AG04449 (cell line): ENCODE data around the gene C2orf81.

Source experiments
- CTCF ChIA-PET: fragments of 350-600 bp; formaldehyde crosslinking; extraction: SDS; loops from one replicate; lab custom pipeline; 2021; ENCODE audit warnings: antibody characterized with exemption; lab: Yijun Ruan, JAX
- POLR2A ChIA-PET: fragments of 400-600, 350-600 bp; formaldehyde crosslinking; extraction: SDS; loops from one replicate; lab custom pipeline; 2020; ENCODE audit warnings: antibody characterized with exemption, inconsistent platforms; lab: Yijun Ruan, JAX
- DNase-seq: peaks from one replicate; pipeline ENCODE4 v3.0.0-alpha.2; 2010; ENCODE audit warnings: low read depth, low spot score
- H3K4me3 ChIP-seq: 2 replicates; pipeline ENCODE4 v1.5.1; 2011; ENCODE audit warnings: low read depth, mild to moderate bottlenecking, control low read depth, low read length
- TF ChIP-seq, protein P1 (sequence below): IDR thresholded peaks from one replicate; pipeline ENCODE4 v1.5.1; 2011; ENCODE audit warnings: mild to moderate bottlenecking, moderate library complexity, low read length, control low read depth, inconsistent platforms; ENCODE audit not compliant: insufficient read depth; ENCODE audit errors: missing control alignments

C2orf81 gene

DNA sequence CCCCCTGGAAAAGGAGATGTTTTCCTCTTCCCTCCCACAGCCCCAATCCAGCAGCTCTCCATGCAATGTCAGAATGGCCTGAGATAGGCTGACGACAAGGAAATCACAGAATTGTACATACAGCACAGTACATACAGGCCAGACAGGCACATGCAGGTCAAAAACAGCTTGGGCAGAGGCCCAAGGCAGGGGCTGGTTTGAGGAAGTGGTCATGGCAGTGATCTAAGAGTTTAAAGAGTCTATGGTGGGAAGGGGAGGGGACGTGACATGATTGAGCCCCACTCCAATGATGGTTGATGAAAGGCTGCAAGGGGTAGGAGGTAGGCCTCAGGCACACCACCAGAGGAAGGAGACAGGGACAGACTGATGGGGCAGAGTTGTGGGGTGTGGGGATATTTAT, 45.6 kb downstream of the C2orf81 start:
- POLR2A ChIA-PET: no interaction called here
- CTCF ChIA-PET: interaction anchor here (1.0 to 6.7 kb wide), 3 partner anchors 10 to 41 kb away, joined by 3 to 51 read pairs (median 27); no protein-coding TSS in a partner anchor
- TF ChIP-seq, protein P1, sequence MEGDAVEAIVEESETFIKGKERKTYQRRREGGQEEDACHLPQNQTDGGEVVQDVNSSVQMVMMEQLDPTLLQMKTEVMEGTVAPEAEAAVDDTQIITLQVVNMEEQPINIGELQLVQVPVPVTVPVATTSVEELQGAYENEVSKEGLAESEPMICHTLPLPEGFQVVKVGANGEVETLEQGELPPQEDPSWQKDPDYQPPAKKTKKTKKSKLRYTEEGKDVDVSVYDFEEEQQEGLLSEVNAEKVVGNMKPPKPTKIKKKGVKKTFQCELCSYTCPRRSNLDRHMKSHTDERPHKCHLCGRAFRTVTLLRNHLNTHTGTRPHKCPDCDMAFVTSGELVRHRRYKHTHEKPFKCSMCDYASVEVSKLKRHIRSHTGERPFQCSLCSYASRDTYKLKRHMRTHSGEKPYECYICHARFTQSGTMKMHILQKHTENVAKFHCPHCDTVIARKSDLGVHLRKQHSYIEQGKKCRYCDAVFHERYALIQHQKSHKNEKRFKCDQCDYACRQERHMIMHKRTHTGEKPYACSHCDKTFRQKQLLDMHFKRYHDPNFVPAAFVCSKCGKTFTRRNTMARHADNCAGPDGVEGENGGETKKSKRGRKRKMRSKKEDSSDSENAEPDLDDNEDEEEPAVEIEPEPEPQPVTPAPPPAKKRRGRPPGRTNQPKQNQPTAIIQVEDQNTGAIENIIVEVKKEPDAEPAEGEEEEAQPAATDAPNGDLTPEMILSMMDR: no peak
- no peak overlapping the region for H3K4me3 ChIP-seq
- no peak for DNase-seq

DNA sequence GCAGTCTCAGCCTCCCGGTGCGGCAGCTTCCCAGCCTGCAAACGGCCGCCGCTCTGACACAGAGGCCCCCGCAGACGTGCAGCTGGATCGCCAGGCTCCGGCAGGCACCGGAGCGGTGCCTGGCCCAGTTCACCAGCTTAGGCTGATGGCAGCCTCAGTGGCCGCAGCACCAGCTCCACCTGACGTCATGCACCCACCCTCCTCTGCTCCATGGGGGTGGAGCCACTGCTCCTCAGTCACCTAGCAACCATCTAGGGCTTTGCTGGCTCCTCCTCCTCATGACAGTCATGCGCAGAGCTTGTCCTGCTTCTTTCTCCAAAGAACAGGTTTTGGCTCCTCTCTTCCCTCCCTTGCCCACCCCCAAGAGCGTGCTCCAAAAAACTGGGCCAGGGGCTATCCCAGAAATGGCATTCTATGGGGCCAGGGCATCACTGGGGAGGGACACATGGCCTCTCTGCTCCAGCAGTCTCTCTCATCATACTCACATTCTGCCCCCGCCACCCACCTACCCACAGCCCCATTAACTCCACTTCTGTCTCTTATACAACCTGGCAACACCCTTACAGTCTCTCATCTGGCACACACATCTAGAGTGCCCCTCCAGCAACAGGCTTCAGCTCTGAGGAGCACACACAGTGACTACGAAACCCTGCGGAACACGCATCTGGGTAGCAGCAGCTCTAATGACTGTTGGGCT, 46.8 kb downstream of the C2orf81 start:
- DNase-seq: no peak
- TF ChIP-seq, protein P1: no peak
- ChIA-PET POLR2A (interaction anchor here (0.9 kb wide), 1 partner anchor 17 kb away, joined by 3 read pairs; no protein-coding TSS in a partner anchor), CTCF (interaction anchor here (1.1 to 6.7 kb wide), 3 partner anchors 8 to 40 kb away, joined by 3 to 51 read pairs (median 27); no protein-coding TSS in a partner anchor)
- H3K4me3 ChIP-seq: peak overlapping the region; percentile 23; the same call in 1 of the 2 replicates

DNA sequence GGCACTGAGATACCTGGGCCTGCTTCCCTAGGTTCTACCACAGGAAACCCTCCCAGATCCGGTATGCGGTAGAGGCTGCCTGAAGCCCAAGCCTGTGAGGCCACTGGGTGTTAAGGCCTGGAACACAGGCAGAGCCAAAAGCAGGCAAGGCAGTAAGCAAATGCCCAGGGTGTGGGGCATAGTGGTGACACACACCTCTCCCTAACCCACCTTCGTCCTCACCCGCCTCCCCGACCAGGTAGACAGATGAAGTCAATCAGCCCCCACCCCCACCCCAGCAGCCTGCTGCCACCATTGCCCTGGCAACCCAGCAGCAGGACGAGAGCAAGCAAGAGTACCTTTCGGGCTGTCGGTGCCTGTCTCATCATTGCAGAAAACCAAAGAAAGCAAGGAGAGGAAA, 47.4 kb downstream of the C2orf81 start:
- no peak overlapping the region for H3K4me3 ChIP-seq
- TF ChIP-seq, protein P1: no peak
- ChIA-PET CTCF (interaction anchor here (1.1 to 6.2 kb wide), 2 partner anchors 9 to 39 kb away, joined by 3 to 27 read pairs; no protein-coding TSS in a partner anchor), POLR2A (no interaction called here)
- DNase-seq: no peak

DNA sequence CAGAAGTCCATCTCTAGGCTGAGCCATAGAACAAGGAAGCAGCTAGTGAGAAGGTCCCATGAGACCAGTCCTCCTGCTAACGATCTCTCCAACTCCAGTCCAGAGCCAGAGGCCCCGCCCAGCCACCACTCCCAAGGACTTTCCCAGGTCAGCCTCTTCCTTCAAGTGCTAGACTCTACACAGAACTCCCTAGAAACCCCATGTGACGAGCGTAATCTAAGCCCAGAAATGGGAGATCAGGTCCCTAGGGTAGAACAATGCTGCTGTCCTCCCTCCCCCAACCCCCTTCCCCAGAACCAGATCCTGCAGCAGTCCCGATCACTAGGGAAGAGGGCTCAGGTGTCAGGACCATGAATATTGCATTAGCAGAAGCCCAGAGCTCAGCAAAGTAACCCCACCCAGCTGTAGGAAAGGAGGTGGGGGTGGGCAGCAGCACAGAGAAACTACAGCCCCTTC, 48.2 kb downstream of the C2orf81 start:
- ChIA-PET POLR2A (no interaction called here), CTCF (interaction anchor here (1.5 to 6.2 kb wide), 2 partner anchors 19 to 38 kb away, joined by 4 to 27 read pairs; no protein-coding TSS in a partner anchor)
- DNase-seq: no peak
- TF ChIP-seq, protein P1: no peak
- H3K4me3 ChIP-seq: no peak overlapping the region

DNA sequence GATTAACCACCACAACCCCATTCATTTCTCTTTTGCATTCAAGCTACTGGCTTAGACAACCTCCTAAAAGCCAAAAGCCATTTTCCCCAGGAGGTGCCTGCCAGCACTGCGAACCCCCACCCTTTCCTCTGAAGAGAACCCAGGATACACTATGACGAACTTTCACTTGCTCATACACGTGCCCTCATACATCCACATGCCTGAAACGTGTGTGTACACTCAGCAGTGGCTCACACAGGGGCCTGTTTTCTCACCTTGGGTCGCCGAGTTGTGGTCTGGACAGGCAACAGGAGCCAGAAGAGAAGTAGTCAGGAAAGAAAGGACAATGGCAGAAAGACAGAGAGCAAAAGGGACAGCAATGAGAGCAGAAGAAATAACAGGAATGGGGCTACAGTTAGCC, 48.7 kb downstream of the C2orf81 start:
- POLR2A ChIA-PET: no interaction called here
- DNase-seq: no peak
- TF ChIP-seq, protein P1: no peak
- CTCF ChIA-PET: interaction anchor here (1.5 to 6.2 kb wide), 3 partner anchors 10 to 38 kb away, joined by 4 to 27 read pairs (median 5); no protein-coding TSS in a partner anchor
- H3K4me3 ChIP-seq: no peak overlapping the region

DNA sequence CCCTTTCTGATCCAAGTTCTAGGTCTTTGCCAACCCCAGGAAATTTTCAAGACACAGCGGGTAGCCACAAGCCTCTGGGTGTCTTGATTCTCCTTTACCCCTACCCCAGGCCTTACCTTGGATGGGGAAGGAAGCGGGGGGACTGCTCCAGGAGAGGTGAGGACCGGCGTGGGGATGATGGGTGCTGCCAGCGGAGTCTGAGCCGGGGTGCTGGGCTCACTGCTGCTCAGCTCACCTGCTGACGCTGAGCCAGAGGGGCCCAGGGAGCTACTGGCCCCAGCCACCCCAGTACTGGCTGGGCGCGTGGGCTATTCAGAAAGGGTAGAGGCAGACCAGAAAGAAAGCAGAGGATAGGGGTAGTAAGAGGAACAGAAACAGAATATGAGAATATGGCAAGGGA, 50.0 kb downstream of the C2orf81 start:
- H3K4me3 ChIP-seq: no peak overlapping the region
- DNase-seq: no peak
- ChIA-PET POLR2A (no interaction called here), CTCF (interaction anchor here (1.4 to 6.2 kb wide), 3 partner anchors 8 to 37 kb away, joined by 3 to 27 read pairs (median 5); no protein-coding TSS in a partner anchor)
- TF ChIP-seq, protein P1: no peak
